Vagina (tissue), 2 donors: ENCODE measurements around the gene C7orf25. TPM values are rescaled to one million over a fixed set of nuclear protein-coding genes. Genes with fewer than 3 reads are reported as not detected.

Experiments used
- DNase-seq, 2 donors: peaks; one replicate each; pipeline ENCODE4 v3.0.0-alpha.2; 2017; ENCODE audit errors: extremely low spot score in 2 of 2
- H3K27ac ChIP-seq: fragments of 200-600 bp; sonication (generic); one replicate; pipeline ENCODE4 v1.5.1; 2019
- H3K27me3 ChIP-seq: fragments of 200-600 bp; sonication (generic); one replicate; pipeline ENCODE4 v1.5.1; 2019
- H3K36me3 ChIP-seq, 2 donors: fragments of 200-600 bp; sonication (generic); one replicate each; pipeline ENCODE4 v1.5.1; 2017 to 2019
- H3K4me1 ChIP-seq: fragments of 200-600 bp; sonication (generic); one replicate; pipeline ENCODE4 v1.5.1; 2019
- H3K4me3 ChIP-seq, 2 donors: fragments of 200-600 bp; sonication (generic); 1 replicate in 1 of 2; 2 replicates in 1 of 2; pipeline ENCODE4 v1.5.1; 2016 to 2019
- H3K9me3 ChIP-seq: fragments of 200-600 bp; sonication (generic); one replicate; pipeline ENCODE4 v1.5.1; 2019
- CTCF ChIP-seq, 3 experiments: fragments of 450-650 bp in 2 of 3; fragments of 200-600 bp in 1 of 3; sonication (generic) in 1 of 3; IDR thresholded peaks; one replicate each; pipeline ENCODE4 v1.5.1; 2017 to 2019; ENCODE audit warnings: antibody characterized with exemption in 3 of 3, mild to moderate bottlenecking in 2 of 3, moderate library complexity in 2 of 3
- POLR2A ChIP-seq, 2 donors: fragments of 450-650 bp; IDR thresholded peaks; one replicate each; pipeline ENCODE4 v1.6.1; 2017; ENCODE audit warnings: antibody characterized with exemption in 2 of 2, mild to moderate bottlenecking in 2 of 2, moderate library complexity in 2 of 2
- POLR2AphosphoS5 ChIP-seq, 2 donors: sonication (generic); formaldehyde crosslinking; IDR thresholded peaks; one replicate each; pipeline ENCODE4 v1.9.0; 2017; ENCODE audit warnings: antibody characterized with exemption in 2 of 2, mild to moderate bottlenecking in 2 of 2, low read depth in 1 of 2; ENCODE audit not compliant: insufficient read depth in 1 of 2
- intact Hi-C: fragments of 100-400 bp; cut with DNase I; formaldehyde crosslinking; loops from one replicate; pipeline ENCODE4 v1.15.1; 2023
- total RNA-seq: library from RNA; depleted of rRNA; stranded (reverse); fragments of >200 nt; gene quantifications from one replicate; pipeline ENCODE4 v1.2.3, GENCODE V29; 2016

C7orf25 gene
- total RNA-seq, result 5.4 TPM

GRCh38 chr7:42911454-42912447 lies at the start of gene C7orf25:
TSS of gene C7orf25 (minus strand) at chr7:42912070. CDS start at chr7:42910900, 1,170 bp downstream.
- peaks cover 18% of the 10 kb centered on the region for H3K4me1 ChIP-seq
- H3K9me3 ChIP-seq, result no peaks in the 10 kb centered on the region
- TF ChIP-seq CTCF (IDR thresholded peaks at IDR 0.05) (peak in 1 of 3 experiments; percentile 11), POLR2AphosphoS5 (IDR thresholded peaks at IDR 0.05; ENCODE audit: insufficient read depth in 1 of 2, low read depth in 1 of 2) (peak in 1 of 2 donors; percentile 71), POLR2A (IDR thresholded peaks at IDR 0.05) (peak in 1 of 2 donors; percentile 36)
- peak within 1 kb of the TSS; percentile 84 for H3K27ac ChIP-seq
- peak in 1 of 2 donors; percentile 96 for DNase-seq
- intact Hi-C loops, result loop anchor here (2.0 kb wide), 1 partner anchor 21 kb away; the partner anchor contains the start of genes MRPL32 and PSMA2
- no peaks in the 10 kb centered on the region for H3K27me3 ChIP-seq
- peak within 1 kb of the TSS; percentile 79 to 81 for H3K4me3 ChIP-seq
- H3K36me3 ChIP-seq, result peaks cover 0 to 9% of the 10 kb centered on the region in 2 donors

DNA sequence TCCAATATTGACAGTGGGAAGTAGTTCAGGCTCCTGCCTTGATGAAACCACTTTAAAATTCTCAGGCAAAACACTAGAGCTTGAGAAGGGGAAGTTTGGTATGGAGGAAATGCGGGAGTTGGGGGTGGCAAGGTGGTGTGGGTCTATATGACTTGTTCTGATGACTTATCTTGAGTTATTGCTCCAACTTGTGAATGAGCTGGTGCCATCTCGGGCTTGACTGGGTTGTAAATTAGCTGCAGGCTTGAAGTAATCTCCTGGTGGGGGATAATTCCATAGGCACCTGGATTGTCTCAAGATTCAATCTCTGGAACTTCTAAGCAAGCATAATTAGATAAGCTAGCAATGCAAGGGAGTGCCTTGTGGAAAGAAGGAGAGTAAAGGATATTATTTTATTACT lies 49.3 kb upstream of the C7orf25 start:
- Histone ChIP-seq H3K9me3 (no peaks in the 10 kb centered on the region), H3K4me1 (no peaks in the 10 kb centered on the region), H3K36me3 (no peaks in the 10 kb centered on the region), H3K4me3 (no peak overlapping the region), H3K27me3 (no peaks in the 10 kb centered on the region), H3K27ac (no peak overlapping the region)
- DNase-seq, result no peak
- intact Hi-C loops, result no loop called here
- TF ChIP-seq POLR2A (IDR thresholded peaks at IDR 0.05), result no peak
- no peak for TF ChIP-seq POLR2AphosphoS5 (IDR thresholded peaks at IDR 0.05; ENCODE audit: insufficient read depth in 1 of 2, low read depth in 1 of 2)
- no peak for TF ChIP-seq CTCF (IDR thresholded peaks at IDR 0.05)

DNA sequence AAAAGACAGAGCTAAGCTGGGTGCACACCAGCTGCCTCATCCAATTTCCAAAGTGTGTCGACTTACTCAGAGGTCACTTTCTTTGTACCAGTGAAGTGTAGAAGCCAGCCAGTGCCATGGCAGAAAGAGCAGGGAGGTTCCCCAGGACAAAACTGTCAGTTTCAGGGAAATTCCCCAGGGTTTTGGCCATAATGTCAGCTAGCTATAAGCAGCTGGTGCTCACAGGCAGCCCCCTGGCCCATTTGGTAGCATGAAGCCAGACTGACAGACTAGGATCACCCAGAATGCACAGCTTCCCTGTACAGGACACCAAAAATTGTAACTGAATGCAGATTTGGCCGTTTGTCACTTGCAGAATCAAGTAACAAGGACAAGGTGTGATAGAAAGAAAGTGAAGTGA lies 48.9 kb upstream of the C7orf25 start:
- H3K4me3 ChIP-seq, result no peak overlapping the region
- no peaks in the 10 kb centered on the region for H3K9me3 ChIP-seq
- H3K27me3 ChIP-seq, result no peaks in the 10 kb centered on the region
- TF ChIP-seq POLR2AphosphoS5 (IDR thresholded peaks at IDR 0.05; ENCODE audit: insufficient read depth in 1 of 2, low read depth in 1 of 2) (no peak), CTCF (IDR thresholded peaks at IDR 0.05) (no peak), POLR2A (IDR thresholded peaks at IDR 0.05) (no peak)
- DNase-seq, result no peak
- H3K36me3 ChIP-seq, result no peaks in the 10 kb centered on the region
- intact Hi-C loops, result no loop called here
- no peaks in the 10 kb centered on the region for H3K4me1 ChIP-seq
- H3K27ac ChIP-seq, result no peak overlapping the region

DNA sequence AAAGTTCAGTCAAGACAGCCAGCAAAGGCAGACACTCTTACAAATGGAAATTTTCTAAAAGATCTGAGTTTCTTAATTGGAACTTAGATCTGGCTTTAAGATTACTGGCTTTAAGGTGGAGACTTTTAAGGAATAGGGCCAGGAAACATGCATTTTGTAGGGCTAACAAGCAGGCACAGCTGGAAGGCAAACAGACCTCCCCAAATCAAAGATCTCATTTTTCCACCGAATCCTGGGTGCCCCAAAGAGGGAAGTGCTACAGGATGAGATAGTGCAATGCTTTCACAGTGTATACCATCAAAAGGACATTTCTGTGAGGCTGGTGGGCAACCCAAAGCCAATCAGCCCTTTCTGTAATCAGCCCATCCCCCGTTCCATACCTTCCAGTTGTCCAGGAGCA lies 47.7 kb upstream of the C7orf25 start:
- no peaks in the 10 kb centered on the region for H3K36me3 ChIP-seq
- TF ChIP-seq CTCF (IDR thresholded peaks at IDR 0.05) (no peak), POLR2AphosphoS5 (IDR thresholded peaks at IDR 0.05; ENCODE audit: insufficient read depth in 1 of 2, low read depth in 1 of 2) (no peak), POLR2A (IDR thresholded peaks at IDR 0.05) (no peak)
- no peak overlapping the region for H3K4me3 ChIP-seq
- no peaks in the 10 kb centered on the region for H3K27me3 ChIP-seq
- H3K9me3 ChIP-seq, result no peaks in the 10 kb centered on the region
- no peaks in the 10 kb centered on the region for H3K4me1 ChIP-seq
- DNase-seq, result no peak
- intact Hi-C loops, result no loop called here
- no peak overlapping the region for H3K27ac ChIP-seq

- no peak for DNase-seq
- no peaks in the 10 kb centered on the region for H3K27me3 ChIP-seq
- intact Hi-C loops, result no loop called here
- TF ChIP-seq POLR2AphosphoS5 (IDR thresholded peaks at IDR 0.05; ENCODE audit: insufficient read depth in 1 of 2, low read depth in 1 of 2) (no peak), POLR2A (IDR thresholded peaks at IDR 0.05) (no peak), CTCF (IDR thresholded peaks at IDR 0.05) (no peak)
- no peak overlapping the region for H3K4me3 ChIP-seq
- H3K36me3 ChIP-seq, result no peaks in the 10 kb centered on the region
- H3K27ac ChIP-seq, result no peak overlapping the region
- H3K4me1 ChIP-seq, result no peaks in the 10 kb centered on the region
- no peaks in the 10 kb centered on the region for H3K9me3 ChIP-seq
Observed at GRCh38 chr7:42956062-42956461, 44.2 kb upstream of the C7orf25 start.
